Activated T-helper 1 cell treated with anti-CD3 and anti-CD28 coated beads, Interleukin-12 subunit alpha, Interleukin-12 subunit beta, Interleukin-2, Interleukin-4 antibody, amounts not matched to agents 30 ng/mL and 10 ng/mL and 1 ng/mL, durations not matched to agents 14 hours and 24 hours and 36 hours (primary cell): ENCODE results near the gene MAPK8IP1. TPM values are rescaled to one million over a fixed set of nuclear protein-coding genes. Genes with fewer than 3 reads are reported as not detected.

Experiments
- DNase-seq: peaks from one replicate; pipeline ENCODE4 v3.0.0; 2021; ENCODE audit warnings: low spot score
- H3K27ac Mint-ChIP-seq: one replicate; pipeline ENCODE4 v1.8.0; 2021; ENCODE audit warnings: mild to moderate bottlenecking, mixed read lengths
- H3K27me3 Mint-ChIP-seq: one replicate; pipeline ENCODE4 v1.8.0; 2022; ENCODE audit warnings: mild to moderate bottlenecking, moderate library complexity, mixed read lengths; ENCODE audit not compliant: insufficient read depth
- H3K36me3 Mint-ChIP-seq: one replicate; pipeline ENCODE4 v1.8.0; 2021; ENCODE audit warnings: low read depth, mixed read lengths
- H3K4me1 Mint-ChIP-seq: one replicate; pipeline ENCODE4 v1.8.0; 2021; ENCODE audit warnings: low read depth, mixed read lengths
- H3K4me3 Mint-ChIP-seq: one replicate; pipeline ENCODE4 v1.8.0; 2021; ENCODE audit warnings: mild to moderate bottlenecking, moderate library complexity, mixed read lengths
- H3K9me3 Mint-ChIP-seq: one replicate; pipeline ENCODE4 v1.8.0; 2021; ENCODE audit warnings: mixed read lengths
- intact Hi-C: fragments of 100-400 bp; cut with micrococcal nuclease; formaldehyde crosslinking; loops from one replicate; pipeline ENCODE4 v1.15.1; 2024
- total RNA-seq: library from RNA; stranded (reverse); gene quantifications from 2 replicates; pipeline ENCODE4 v1.2.3, GENCODE V29; 2022

The MAPK8IP1 gene
- total RNA-seq, 1 donor from 2014 or later: 0.91 TPM

DNA sequence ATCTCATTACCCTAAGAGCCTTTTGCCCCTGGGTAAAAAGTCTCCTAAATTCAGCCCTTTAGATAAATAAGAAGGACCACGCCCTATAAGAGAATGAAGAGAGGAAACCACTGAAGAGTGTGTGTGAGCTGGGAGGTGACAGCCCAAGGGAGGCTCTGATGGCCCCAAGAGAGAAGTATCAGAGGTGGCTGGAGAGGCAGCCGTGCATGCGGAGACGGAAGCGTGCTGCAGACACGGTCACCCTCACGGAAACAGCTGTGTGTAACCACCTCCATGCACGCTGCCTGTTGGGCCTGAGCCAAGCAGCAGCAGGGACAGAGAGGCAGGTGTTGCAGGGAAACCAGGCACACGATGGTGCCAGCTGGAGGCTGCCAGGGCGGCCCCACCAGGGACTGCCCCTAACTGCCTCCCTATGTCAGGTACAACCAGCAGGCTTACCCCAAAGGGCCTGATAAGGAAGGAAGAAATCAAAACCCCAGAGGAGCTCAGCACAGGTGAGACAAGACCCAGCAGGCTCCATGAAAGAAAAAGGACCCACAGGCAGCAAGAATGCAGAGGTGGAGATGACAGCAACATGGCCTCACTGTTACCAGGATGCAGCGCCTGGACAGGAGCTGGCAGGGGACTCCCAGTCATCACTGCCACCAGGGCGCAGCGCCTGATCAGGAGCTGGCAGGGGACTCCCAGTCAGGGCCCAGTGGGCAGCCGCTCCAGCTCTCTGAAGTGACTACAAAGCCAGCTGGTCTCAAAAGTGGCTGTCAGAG lies 44.8 kb downstream of the MAPK8IP1 start:
- peaks cover 21% of the 10 kb centered on the region for H3K4me1 Mint-ChIP-seq
- no peak for DNase-seq
- peaks cover 9% of the 10 kb centered on the region for H3K36me3 Mint-ChIP-seq
- intact Hi-C loops: no loop called here
- H3K9me3 Mint-ChIP-seq: no peaks in the 10 kb centered on the region
- peak overlapping the region; percentile 29 for H3K4me3 Mint-ChIP-seq
- H3K27ac Mint-ChIP-seq: peak overlapping the region; percentile 51
- no peaks in the 10 kb centered on the region for H3K27me3 Mint-ChIP-seq

DNA sequence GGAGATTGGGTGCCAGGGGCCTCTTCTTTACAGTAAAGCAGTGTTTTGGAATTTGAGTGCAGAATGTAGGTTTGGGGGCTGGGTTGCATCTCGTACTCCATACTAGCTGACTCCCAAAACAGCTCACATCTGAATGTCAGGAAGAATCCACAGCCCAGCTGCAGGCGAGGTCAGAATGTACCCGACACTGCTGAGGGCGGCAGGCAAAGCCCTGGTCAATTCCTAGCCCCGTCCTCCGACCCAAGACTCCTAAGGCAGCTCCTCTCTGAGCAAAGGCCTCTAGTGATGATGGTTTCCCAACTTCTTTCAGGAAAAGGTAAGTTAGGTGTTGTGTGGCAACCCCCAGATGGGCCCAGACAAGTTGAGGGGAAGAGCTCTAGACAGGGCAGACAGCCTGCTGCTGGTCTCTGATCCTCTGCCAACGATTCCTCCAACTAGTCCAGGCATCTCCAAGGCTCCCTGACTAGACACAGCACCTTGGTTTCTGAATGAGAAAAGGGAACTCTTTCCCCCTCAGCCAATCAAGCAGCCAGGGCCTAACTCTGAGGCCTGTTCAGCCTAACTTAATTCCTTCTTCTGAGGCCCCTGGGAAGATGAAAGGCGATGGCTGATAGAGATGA lies 45.6 kb downstream of the MAPK8IP1 start:
- Mint-ChIP-seq H3K4me3 (no peak overlapping the region), H3K27me3 (no peaks in the 10 kb centered on the region), H3K4me1 (peaks cover 21% of the 10 kb centered on the region), H3K36me3 (peaks cover 9% of the 10 kb centered on the region), H3K27ac (no peak overlapping the region), H3K9me3 (no peaks in the 10 kb centered on the region)
- no peak for DNase-seq
- intact Hi-C loops: no loop called here

DNA sequence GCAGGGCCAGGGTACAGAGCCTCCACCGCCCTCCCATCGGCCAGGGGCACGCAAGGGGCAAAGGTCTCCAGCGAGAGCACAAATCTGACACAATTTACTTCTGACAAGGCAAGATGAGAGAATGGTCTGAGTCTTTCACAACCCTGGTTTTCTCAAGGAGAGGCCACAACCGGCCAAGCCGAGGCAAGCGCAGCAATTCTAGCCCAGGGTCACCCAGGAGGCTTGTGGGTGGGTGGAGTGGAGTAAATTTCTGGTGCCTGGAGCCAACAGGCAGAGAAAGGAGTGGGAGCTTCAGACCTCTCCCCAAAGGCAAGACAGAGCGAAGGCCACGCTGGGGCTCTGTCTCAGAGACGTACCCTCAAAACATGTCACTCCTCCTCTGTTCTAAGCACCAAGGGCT lies 46.3 kb downstream of the MAPK8IP1 start:
- Mint-ChIP-seq H3K27ac (no peak overlapping the region), H3K4me3 (no peak overlapping the region), H3K27me3 (no peaks in the 10 kb centered on the region), H3K9me3 (no peaks in the 10 kb centered on the region), H3K36me3 (peaks cover 10% of the 10 kb centered on the region), H3K4me1 (peaks cover 21% of the 10 kb centered on the region)
- DNase-seq: no peak
- intact Hi-C loops: no loop called here

DNA sequence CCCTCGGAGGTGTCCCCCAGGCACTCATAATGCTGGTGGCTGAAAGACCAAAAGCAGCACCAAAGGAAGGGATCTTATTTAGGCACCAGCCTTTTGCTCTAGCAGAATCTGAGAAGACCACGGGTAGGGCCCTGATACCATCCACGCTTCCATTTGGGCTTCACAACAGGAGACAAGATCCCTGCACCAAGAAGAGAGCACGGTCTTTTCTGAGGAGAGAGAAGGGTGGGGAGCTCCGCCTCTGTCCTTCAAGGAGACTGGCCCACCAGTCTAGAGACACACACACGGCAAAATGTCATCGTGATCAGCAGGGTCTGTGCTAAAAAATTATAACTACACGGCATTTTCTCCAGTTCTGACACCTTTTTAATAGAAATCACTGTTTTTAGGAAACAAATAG lies 46.8 kb downstream of the MAPK8IP1 start:
- H3K27ac Mint-ChIP-seq: no peak overlapping the region
- peaks cover 10% of the 10 kb centered on the region for H3K36me3 Mint-ChIP-seq

DNA sequence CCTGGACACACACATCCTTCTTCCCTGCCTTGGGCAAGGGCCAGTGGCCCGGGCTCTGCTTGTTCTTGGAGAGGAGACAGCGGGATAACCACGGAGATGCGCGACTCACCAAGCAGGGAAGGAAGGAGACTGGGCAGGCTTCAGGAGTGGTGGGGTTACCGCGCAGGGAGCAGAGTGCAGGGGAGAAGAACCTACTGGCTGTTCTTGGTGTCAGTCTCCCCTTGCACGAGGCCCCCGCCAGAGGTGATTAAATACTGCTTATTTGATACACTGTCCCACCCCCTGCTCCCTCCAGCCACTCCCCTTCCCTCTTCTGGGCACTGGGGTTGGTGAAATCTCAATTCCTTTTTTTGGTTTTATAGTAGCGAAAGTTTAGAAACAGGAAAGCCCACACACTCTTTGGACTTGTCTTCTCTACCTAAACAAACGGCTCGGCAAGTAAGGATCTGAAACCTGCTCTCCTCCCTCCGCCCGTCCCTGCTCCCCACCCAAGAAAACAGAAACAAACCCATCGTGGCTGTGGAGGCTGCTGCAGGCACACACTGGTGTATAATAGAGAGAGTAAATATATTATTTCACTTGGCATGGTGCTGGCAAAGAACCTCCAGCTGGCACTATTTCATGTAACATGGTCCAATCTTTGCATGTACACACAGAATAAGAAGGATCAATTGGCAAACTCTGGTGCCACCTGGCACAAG lies 47.8 kb downstream of the MAPK8IP1 start:
- Mint-ChIP-seq H3K27ac (no peak overlapping the region), H3K36me3 (peaks cover 10% of the 10 kb centered on the region), H3K27me3 (no peaks in the 10 kb centered on the region), H3K4me1 (peaks cover 21% of the 10 kb centered on the region), H3K9me3 (no peaks in the 10 kb centered on the region), H3K4me3 (no peak overlapping the region)
- intact Hi-C loops: no loop called here
- no peak for DNase-seq

More for the DNA sequence above, 46.8 kb downstream of the MAPK8IP1 start:
- no peaks in the 10 kb centered on the region for H3K9me3 Mint-ChIP-seq
- H3K4me1 Mint-ChIP-seq: peaks cover 21% of the 10 kb centered on the region
- no peak overlapping the region for H3K4me3 Mint-ChIP-seq
- no peaks in the 10 kb centered on the region for H3K27me3 Mint-ChIP-seq
- no peak for DNase-seq
- intact Hi-C loops: no loop called here

DNA sequence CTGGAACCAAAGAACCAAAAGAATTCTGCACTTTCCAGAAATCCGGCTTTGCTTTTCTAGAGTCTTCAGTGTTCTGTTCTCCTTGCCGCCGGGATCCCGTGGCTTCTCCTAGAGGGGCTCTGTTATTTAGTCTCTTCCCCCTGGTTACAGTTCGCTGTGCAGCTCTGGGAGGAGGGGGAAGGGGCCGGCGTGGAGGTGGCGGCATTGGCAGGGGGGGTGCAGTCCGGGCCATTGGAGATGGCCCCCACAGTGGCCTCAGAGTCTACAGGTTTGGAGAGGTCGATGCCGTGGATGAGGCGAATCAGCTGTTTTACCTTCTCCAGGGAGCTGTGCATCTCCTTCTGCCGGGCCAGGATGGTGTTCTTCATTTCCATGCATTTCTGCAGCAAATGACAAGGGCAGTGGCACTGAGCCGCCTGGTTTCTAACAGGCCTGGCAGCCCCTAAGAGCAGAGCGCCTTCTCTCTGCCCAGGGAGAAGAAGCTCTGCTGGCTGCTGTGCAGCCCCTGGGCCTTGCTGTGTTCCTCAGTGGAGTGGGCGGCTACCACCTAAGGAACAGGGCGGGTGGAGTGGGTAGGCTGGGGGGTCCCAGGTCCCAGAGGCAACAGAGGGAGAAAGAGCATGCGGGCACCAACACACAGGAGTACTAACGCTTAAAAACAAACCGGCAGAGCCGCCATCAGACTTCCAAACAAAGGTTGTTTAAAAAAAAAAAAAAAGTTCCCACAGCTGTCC lies 48.6 kb downstream of the MAPK8IP1 start:
- H3K36me3 Mint-ChIP-seq: peaks cover 10% of the 10 kb centered on the region
- no peak for DNase-seq
- H3K27me3 Mint-ChIP-seq: no peaks in the 10 kb centered on the region
- intact Hi-C loops: no loop called here
- H3K4me3 Mint-ChIP-seq: no peak overlapping the region
- no peaks in the 10 kb centered on the region for H3K9me3 Mint-ChIP-seq
- H3K27ac Mint-ChIP-seq: no peak overlapping the region
- peaks cover 21% of the 10 kb centered on the region for H3K4me1 Mint-ChIP-seq

DNA sequence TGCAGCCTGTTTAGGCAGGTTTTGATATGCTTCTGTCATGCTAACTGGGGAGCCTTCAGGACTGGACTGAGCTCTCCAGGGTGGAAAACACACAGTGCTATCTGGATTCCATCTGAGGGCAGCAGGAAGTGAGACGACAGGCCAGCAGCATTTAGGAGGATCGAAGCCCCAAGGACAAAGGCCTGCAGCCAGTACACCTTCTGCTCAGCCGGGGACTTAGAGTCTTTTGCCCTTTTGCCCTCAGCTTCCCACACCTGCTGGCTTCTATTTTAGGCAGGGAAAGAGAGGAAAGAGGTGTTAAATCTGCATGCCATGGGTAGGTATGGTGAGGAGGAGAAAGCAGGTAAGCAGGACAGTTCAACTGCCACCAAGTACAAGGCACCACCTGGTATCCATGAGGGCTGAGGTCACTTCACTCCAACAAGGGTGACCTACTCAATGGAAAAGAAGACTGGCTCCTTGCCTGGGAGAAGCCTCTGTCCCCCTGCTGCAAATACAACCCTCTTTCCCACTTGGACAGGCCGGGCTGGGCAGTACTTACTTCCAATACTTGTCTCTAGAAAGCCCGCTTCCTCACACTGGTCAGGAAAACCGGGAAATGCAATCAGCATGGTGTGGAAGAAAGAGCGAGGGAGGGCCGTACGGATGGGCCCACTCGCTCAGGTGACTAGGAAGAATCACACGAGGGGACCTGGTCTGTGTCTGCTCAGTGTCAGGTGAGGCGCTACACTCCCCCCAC lies 49.3 kb downstream of the MAPK8IP1 start:
- peaks cover 20% of the 10 kb centered on the region for H3K4me1 Mint-ChIP-seq
- no peaks in the 10 kb centered on the region for H3K9me3 Mint-ChIP-seq
- peaks cover 10% of the 10 kb centered on the region for H3K36me3 Mint-ChIP-seq
- H3K27ac Mint-ChIP-seq: no peak overlapping the region
- H3K27me3 Mint-ChIP-seq: no peaks in the 10 kb centered on the region
- DNase-seq: no peak
- no peak overlapping the region for H3K4me3 Mint-ChIP-seq
- intact Hi-C loops: no loop called here

DNA sequence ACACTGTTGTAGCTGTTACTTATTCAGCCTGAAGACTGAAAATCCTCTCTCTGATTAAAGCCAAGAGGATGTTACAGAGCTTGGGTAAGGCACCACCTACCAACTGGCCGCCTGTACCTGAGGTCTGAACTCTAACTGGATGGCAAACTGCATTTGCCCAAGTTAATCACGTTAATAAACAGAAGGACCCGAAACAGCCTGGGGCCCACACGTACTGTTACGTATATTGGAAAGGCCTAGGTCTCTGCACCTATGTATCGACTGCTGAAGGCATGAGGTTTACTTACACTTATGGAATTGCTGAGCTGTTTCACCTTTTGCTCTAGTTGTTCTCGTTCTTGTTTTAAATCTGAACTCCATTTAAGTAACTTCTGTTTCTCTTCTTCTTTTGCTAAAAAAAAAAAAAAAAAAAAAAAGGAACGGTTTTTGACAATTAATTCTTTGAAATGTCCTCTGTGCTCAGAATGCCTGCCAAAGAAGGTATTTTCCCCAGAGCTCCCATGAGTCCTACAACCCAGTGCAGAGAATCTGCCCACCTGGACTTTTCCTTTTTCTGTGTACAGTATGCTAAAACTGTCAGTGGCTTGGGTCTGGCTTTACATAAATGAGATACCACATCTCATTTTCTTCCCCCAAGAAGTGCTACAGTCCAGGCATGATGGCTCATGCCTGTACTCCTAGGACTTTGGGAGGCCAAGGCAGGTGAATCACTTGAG lies 50.1 kb downstream of the MAPK8IP1 start:
- DNase-seq: no peak
- peaks cover 12% of the 10 kb centered on the region for H3K4me1 Mint-ChIP-seq
- no peaks in the 10 kb centered on the region for H3K9me3 Mint-ChIP-seq
- intact Hi-C loops: no loop called here
- H3K4me3 Mint-ChIP-seq: no peak overlapping the region
- peaks cover 10% of the 10 kb centered on the region for H3K36me3 Mint-ChIP-seq
- no peaks in the 10 kb centered on the region for H3K27me3 Mint-ChIP-seq
- H3K27ac Mint-ChIP-seq: no peak overlapping the region

DNA sequence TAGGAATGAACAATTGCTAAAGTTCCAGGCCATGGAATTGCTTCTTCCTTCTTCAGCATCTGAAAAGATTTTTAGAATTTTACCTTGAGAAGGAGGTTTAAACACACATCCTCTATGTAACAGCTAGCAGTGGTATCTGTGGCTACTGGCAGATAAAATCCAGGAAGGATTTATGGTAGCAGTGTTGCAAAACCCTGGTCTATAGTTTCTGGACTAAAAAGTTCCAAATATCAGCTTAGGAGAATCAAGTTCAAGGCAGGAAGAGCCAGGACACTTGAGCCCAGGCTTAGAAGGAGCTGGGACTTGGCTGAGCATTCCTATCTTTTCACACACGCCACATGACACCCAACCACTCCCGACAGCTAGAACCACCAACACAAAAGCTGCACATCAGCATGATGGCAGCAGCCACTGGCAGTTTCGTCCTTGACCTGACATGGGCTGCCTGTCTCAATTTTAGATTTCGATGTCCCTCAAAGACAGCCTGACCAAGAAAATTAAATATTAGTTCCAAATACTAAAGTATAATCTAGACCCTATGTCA lies 51.1 kb downstream of the MAPK8IP1 start:
- Mint-ChIP-seq H3K27ac (no peak overlapping the region), H3K36me3 (peaks cover 9% of the 10 kb centered on the region), H3K27me3 (no peaks in the 10 kb centered on the region), H3K9me3 (no peaks in the 10 kb centered on the region), H3K4me1 (peaks cover 1% of the 10 kb centered on the region), H3K4me3 (no peak overlapping the region)
- intact Hi-C loops: no loop called here
- DNase-seq: no peak

DNA sequence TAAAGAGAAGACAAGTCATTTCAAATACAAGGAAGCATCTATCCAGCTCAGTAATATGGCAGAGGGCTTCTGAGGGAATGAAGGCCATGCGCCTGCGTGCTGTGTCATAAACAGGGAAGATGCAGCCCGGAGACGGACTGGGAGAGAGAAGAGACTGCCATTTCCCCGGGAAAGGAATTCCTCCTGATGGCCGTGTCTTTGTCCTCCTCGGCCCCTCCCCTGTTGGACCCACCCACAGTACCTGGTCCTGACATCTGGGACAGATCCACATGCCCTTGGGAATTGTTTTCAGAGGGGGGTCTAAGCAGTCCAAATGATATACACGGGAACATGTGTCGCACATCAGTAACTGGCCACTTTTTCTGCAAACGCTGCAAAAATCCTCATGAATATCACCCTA lies 52.5 kb downstream of the MAPK8IP1 start:
- intact Hi-C loops: no loop called here

DNA sequence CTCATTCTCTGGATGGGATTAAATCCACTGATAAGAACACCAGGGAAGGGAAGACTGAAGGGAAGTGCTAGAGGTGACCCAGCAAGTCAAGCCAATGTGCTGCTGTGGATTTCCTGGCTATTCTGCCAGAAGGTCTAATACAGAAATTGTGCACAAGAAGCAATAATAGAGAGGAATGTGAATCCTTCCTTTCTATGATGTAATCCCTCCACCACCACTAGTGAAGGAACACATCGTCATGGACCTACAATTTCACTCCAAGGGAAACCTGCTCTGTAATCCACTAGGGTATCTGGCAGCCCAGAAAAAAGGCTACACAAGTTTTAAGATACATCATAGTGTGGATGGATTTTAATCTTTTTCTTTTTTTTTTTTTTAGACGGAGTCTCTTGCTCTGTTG lies 54.4 kb downstream of the MAPK8IP1 start:
- intact Hi-C loops: no loop called here
- no peak overlapping the region for H3K27ac Mint-ChIP-seq
- H3K4me3 Mint-ChIP-seq: no peak overlapping the region

More for the DNA sequence above, 52.5 kb downstream of the MAPK8IP1 start:
- no peak overlapping the region for H3K27ac Mint-ChIP-seq
- DNase-seq: no peak
- no peaks in the 10 kb centered on the region for H3K27me3 Mint-ChIP-seq
- no peaks in the 10 kb centered on the region for H3K4me1 Mint-ChIP-seq
- no peak overlapping the region for H3K4me3 Mint-ChIP-seq
- H3K36me3 Mint-ChIP-seq: peaks cover 5% of the 10 kb centered on the region
- no peaks in the 10 kb centered on the region for H3K9me3 Mint-ChIP-seq

DNA sequence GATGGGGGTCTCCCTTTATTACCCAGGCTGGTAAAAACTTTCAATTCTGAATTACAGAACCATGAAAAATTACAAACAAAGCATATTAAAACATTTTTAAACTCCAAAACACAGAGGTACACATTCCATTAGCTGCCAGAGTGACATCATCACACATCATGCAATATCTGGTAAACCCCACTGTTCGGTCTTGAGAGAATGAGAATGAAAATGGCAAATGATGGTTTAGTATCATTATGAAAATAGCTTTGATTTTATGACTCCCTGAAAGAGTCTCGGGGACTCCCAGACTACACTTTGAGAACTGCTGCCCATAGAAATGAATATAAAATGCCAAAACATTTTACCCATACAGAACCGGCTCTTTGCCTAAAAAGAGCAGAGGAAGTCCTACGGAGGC lies 55.8 kb downstream of the MAPK8IP1 start:
- Mint-ChIP-seq H3K27ac (no peak overlapping the region), H3K4me3 (no peak overlapping the region), H3K9me3 (no peaks in the 10 kb centered on the region), H3K4me1 (no peaks in the 10 kb centered on the region), H3K27me3 (no peaks in the 10 kb centered on the region), H3K36me3 (peaks cover 18% of the 10 kb centered on the region)
- intact Hi-C loops: no loop called here
- no peak for DNase-seq

More for the DNA sequence above, 54.4 kb downstream of the MAPK8IP1 start:
- H3K4me1 Mint-ChIP-seq: no peaks in the 10 kb centered on the region
- H3K27me3 Mint-ChIP-seq: no peaks in the 10 kb centered on the region
- peaks cover 7% of the 10 kb centered on the region for H3K36me3 Mint-ChIP-seq
- no peak for DNase-seq
- no peaks in the 10 kb centered on the region for H3K9me3 Mint-ChIP-seq
